ENCODE results near the gene POLE.
"Not testable (repeated sequence)": the region's sequence is repeated elsewhere in the genome, so short reads cannot be mapped to it uniquely, and the experiment has no call there.

GRCh38 chr12:132692030-132692429, 4.9 kb upstream of the POLE start:
- TF ChIP-seq CTCF (IDR thresholded peaks at IDR 0.05; ENCODE audit: borderline replicate concordance, extremely low read depth, low read length, poor library complexity, severe bottlenecking); EZH2 (IDR thresholded peaks at IDR 0.05; ENCODE audit: borderline replicate concordance, low read depth, low read length, severe bottlenecking): not testable (repeated sequence)

Data from DND-41 (cell line).